Neural crest cell (in vitro differentiated cells): Measurements from ENCODE around the gene CCDC13. TPM values are rescaled to one million over a fixed set of nuclear protein-coding genes. Genes with fewer than 3 reads are reported as not detected.

Experiments used
- DNase-seq: peaks from one replicate; pipeline ENCODE4 v3.0.0; 2021; ENCODE audit warnings: low read depth, mixed read lengths, low spot score
- H3K27ac Mint-ChIP-seq: one replicate; pipeline ENCODE4 v1.8.0; 2021; ENCODE audit warnings: mild to moderate bottlenecking, mixed read lengths; ENCODE audit not compliant: unreplicated experiment
- H3K27me3 Mint-ChIP-seq: 2 replicates; pipeline ENCODE4 v1.8.0; 2021; ENCODE audit warnings: low read depth, mild to moderate bottlenecking, mixed read lengths
- H3K36me3 Mint-ChIP-seq: 2 replicates; pipeline ENCODE4 v1.8.0; 2021; ENCODE audit warnings: low read depth, mild to moderate bottlenecking, mixed read lengths
- H3K4me1 Mint-ChIP-seq: 2 replicates; pipeline ENCODE4 v1.8.0; 2021; ENCODE audit warnings: mixed read lengths
- H3K4me3 Mint-ChIP-seq: one replicate; pipeline ENCODE4 v1.8.0; 2021; ENCODE audit warnings: mild to moderate bottlenecking, mixed read lengths
- H3K9me3 Mint-ChIP-seq: 2 replicates; pipeline ENCODE4 v1.8.0; 2021; ENCODE audit warnings: mixed read lengths
- total RNA-seq: library from RNA; stranded (reverse); gene quantifications from 2 replicates; pipeline ENCODE4 v1.2.1, GENCODE V29; 2021
- TF ChIP-seq, protein P1 (sequence below): fragments of 200-600 bp; sonication (generic); conservative IDR thresholded peaks from 2 replicates; pipeline ENCODE4 v1.5.0; 2021; ENCODE audit warnings: antibody characterized with exemption, mild to moderate bottlenecking

Gene CCDC13
- total RNA-seq, 1 donor from 2014 or later = 2.0 TPM

DNA sequence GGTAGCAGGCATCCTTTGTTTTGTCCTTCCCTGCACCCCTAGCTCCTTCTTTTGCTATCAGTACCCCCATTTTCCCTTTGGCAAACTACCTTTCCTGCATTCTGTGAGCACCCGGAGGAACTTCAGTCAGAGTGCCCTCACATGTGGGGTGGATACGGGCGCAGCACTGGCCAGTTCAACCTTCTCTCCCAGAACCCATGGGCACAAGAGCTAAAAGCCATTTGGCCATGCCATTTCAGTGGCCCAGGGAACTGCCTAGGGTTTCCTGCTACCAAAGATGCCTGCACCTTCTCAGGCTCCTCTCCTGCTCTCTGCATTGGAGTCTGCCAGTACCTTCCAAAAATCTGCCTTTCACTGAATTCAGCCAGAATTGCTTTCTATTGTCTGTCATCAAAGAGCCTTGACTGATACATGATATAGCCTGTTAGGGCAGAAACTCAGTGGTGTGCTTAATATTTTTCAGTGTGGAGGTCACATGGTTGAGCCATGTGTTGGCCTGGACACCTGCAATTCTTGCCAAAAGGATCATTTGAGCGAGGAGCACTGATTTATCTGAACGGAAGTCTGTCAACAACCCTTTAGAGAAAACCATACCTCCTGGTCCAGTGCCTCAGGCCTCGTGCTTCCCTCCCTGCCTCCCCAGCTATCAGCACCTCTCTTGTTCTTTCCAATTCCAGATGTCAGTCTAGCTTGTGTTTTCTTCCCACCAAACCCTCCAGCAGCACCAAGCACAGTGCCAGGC lies 43.5 kb downstream of the CCDC13 start:
- H3K27ac Mint-ChIP-seq = no peak overlapping the region
- DNase-seq = no peak
- peaks cover 2% of the 10 kb centered on the region for H3K27me3 Mint-ChIP-seq
- H3K4me1 Mint-ChIP-seq = peaks cover 51% of the 10 kb centered on the region
- no peaks in the 10 kb centered on the region for H3K36me3 Mint-ChIP-seq
- TF ChIP-seq, protein P1, sequence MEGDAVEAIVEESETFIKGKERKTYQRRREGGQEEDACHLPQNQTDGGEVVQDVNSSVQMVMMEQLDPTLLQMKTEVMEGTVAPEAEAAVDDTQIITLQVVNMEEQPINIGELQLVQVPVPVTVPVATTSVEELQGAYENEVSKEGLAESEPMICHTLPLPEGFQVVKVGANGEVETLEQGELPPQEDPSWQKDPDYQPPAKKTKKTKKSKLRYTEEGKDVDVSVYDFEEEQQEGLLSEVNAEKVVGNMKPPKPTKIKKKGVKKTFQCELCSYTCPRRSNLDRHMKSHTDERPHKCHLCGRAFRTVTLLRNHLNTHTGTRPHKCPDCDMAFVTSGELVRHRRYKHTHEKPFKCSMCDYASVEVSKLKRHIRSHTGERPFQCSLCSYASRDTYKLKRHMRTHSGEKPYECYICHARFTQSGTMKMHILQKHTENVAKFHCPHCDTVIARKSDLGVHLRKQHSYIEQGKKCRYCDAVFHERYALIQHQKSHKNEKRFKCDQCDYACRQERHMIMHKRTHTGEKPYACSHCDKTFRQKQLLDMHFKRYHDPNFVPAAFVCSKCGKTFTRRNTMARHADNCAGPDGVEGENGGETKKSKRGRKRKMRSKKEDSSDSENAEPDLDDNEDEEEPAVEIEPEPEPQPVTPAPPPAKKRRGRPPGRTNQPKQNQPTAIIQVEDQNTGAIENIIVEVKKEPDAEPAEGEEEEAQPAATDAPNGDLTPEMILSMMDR = no peak
- no peak overlapping the region for H3K4me3 Mint-ChIP-seq
- peaks cover 2% of the 10 kb centered on the region for H3K9me3 Mint-ChIP-seq

DNA sequence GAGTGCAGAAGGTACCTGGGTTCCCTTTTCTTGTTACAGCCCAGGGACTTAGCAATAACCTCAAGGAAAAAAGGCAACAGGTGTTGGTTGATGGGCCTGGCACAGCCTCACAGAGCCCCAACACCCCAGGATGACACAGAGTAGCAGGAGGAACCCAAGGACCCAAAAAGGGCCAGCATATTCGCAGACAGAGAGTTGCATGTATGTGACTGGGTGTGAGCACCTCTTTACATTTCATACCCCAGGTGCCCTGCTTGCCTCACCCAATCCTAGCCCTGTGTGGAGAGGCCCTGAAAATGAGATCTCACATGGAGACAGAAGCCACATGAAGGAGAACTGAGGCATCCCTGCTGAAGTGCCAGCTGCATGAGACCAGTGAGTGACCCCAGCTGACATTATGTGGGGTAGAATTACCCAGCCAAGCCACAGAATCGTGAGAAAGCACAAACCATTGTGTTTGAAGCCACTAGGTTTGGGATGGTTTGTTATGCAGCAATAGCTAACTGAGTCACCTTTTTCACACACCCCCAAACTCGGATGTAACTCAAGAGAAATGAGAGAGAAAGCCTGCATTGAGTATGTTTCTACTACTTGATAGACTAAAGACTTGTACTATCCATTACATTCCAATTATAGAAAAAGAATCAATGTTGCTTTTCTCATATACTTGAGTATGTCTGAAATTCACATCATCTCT lies 44.2 kb downstream of the CCDC13 start:
- Mint-ChIP-seq H3K4me1 (peaks cover 45% of the 10 kb centered on the region), H3K27ac (no peak overlapping the region), H3K9me3 (peaks cover 2% of the 10 kb centered on the region), H3K27me3 (peaks cover 2% of the 10 kb centered on the region), H3K4me3 (no peak overlapping the region), H3K36me3 (no peaks in the 10 kb centered on the region)
- TF ChIP-seq, protein P1 = no peak
- no peak for DNase-seq

DNA sequence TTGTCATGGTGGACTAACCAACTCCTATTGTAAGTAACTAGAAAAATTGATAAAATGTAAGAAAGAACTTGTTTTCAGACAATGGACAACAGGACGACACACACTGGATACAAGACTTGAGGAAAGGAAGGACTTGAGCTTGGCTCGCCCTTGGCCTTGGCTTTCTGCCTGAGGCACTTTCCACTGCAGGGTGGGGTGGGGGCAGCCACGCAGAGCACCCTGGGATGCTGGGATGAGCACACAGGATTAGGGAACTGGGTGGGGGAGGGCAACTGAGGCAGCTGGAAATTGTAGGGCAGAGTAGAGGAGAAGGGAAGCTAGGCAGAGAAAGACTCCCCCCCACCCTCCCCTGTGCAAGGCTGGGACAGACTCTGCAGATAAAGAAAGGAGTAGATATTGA lies 45.0 kb downstream of the CCDC13 start:
- H3K9me3 Mint-ChIP-seq = peaks cover 2% of the 10 kb centered on the region
- H3K27me3 Mint-ChIP-seq = peaks cover 2% of the 10 kb centered on the region
- H3K4me3 Mint-ChIP-seq = no peak overlapping the region
- no peak for DNase-seq
- no peak overlapping the region for H3K27ac Mint-ChIP-seq
- TF ChIP-seq, protein P1 = no peak
- peaks cover 2% of the 10 kb centered on the region for H3K36me3 Mint-ChIP-seq
- H3K4me1 Mint-ChIP-seq = peaks cover 38% of the 10 kb centered on the region

DNA sequence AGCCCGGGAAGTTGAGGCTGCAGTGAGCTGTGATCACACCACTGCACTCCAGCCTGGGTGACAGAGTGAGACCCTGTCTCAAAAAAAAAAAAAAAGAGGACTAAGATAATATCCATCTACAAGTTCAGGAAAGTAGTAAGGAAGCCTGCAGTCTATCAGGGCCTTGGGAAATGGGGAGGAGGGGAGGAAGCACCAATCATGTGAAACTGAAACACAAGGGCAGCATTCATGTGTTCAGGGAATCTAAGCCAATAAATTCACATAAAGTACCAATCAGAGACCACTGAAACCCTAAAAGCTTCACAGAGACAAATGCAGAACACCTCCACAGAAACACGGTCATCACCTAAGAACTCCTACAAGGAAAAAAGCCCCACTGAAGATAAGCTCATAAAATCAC lies 47.6 kb downstream of the CCDC13 start:
- Mint-ChIP-seq H3K36me3 (peaks cover 4% of the 10 kb centered on the region), H3K4me3 (no peak overlapping the region), H3K9me3 (peaks cover 2% of the 10 kb centered on the region), H3K27ac (no peak overlapping the region), H3K4me1 (peaks cover 20% of the 10 kb centered on the region), H3K27me3 (peaks cover 2% of the 10 kb centered on the region)
- no peak for DNase-seq
- TF ChIP-seq, protein P1 = no peak

DNA sequence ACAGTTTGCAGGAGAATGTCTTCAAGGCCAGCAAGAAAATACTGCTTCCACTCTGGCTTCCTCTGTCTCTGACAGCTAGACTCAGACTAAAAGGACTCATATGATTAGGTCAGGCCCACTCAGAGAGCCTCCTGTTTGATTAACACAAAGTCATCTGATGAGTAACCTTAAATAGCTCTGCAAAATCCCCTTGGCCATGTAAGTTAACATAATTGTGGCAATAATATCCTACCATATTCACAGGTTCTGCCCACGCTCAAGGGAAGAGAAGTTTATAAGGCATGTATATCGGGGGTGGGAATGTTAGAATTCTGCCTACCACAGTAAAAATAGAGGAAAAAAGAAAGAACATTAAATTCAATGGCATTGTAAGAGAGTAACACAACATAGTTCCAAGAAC lies 49.8 kb downstream of the CCDC13 start:
- Mint-ChIP-seq H3K9me3 (peaks cover 2% of the 10 kb centered on the region), H3K4me3 (no peak overlapping the region), H3K36me3 (peaks cover 4% of the 10 kb centered on the region), H3K27ac (no peak overlapping the region), H3K27me3 (peaks cover 2% of the 10 kb centered on the region), H3K4me1 (peaks cover 15% of the 10 kb centered on the region)
- DNase-seq = no peak
- TF ChIP-seq, protein P1 = no peak

Other genes starting within 250 kb of the CCDC13 start
- gene SEC22C, start 191.3 kb downstream of the CCDC13 start, total RNA-seq = 46.6 and 47.8 TPM in 2 replicates
- 50.4 and 50.5 TPM in 2 replicates for gene SS18L2, start 182.4 kb downstream of the CCDC13 start, total RNA-seq
- 95.0 and 95.2 TPM in 2 replicates for gene NKTR, start 172.6 kb downstream of the CCDC13 start, total RNA-seq
- 6.6 and 7.3 TPM in 2 replicates for gene ZBTB47, start 119.6 kb downstream of the CCDC13 start, total RNA-seq
- gene KLHL40, start 87.7 kb downstream of the CCDC13 start, total RNA-seq = not detected in 2 replicates
- gene HHATL, start 70.5 kb downstream of the CCDC13 start, total RNA-seq = not detected in 2 replicates
- 82.4 and 85.2 TPM in 2 replicates for gene HIGD1A, start 31.2 kb upstream of the CCDC13 start, total RNA-seq
- 0.20 and 0.56 TPM in 2 replicates for gene ACKR2, start 36.2 kb upstream of the CCDC13 start, total RNA-seq
- gene CYP8B1, start 102.6 kb upstream of the CCDC13 start, total RNA-seq = not detected in 2 replicates
- not detected in 2 replicates for gene ZNF662, start 132.9 kb upstream of the CCDC13 start, total RNA-seq
- gene GASK1A, start 206.1 kb upstream of the CCDC13 start, total RNA-seq = 2.1 and 2.9 TPM in 2 replicates